Trophoblast cell (in vitro differentiated cells and primary cell): ENCODE data around the gene C10orf67.

Experiments used
- DNase-seq, 2 donors: peaks; one replicate each; pipeline ENCODE4 v3.0.0-alpha.2; 2016
- H2AFZ ChIP-seq: 2 replicates; pipeline ENCODE4 v1.6.1; 2013; ENCODE audit warnings: low read length, moderate library complexity, mild to moderate bottlenecking; ENCODE audit not compliant: insufficient read depth, poor library complexity
- H2AK5ac ChIP-seq: 2 replicates; pipeline ENCODE4 v1.6.1; 2013; ENCODE audit warnings: mild to moderate bottlenecking, low read length
- H2BK120ac ChIP-seq: 2 replicates; pipeline ENCODE4 v1.6.1; 2013; ENCODE audit warnings: low read length, mild to moderate bottlenecking, moderate library complexity; ENCODE audit not compliant: insufficient read depth, poor library complexity
- H2BK12ac ChIP-seq: 2 replicates; pipeline ENCODE4 v1.6.1; 2013; ENCODE audit warnings: mild to moderate bottlenecking, low read length, moderate library complexity
- H2BK5ac ChIP-seq: 2 replicates; pipeline ENCODE4 v1.6.1; 2013; ENCODE audit warnings: low read length, low read depth, moderate library complexity, mild to moderate bottlenecking; ENCODE audit not compliant: poor library complexity
- H3K14ac ChIP-seq: 2 replicates; pipeline ENCODE4 v1.6.1; 2013; ENCODE audit warnings: mild to moderate bottlenecking, low read length
- H3K18ac ChIP-seq: 2 replicates; pipeline ENCODE4 v1.6.1; 2013; ENCODE audit warnings: mild to moderate bottlenecking, low read length
- H3K23ac ChIP-seq: 2 replicates; pipeline ENCODE4 v1.6.1; 2013; ENCODE audit warnings: low read length
- H3K27ac ChIP-seq: 2 replicates; pipeline ENCODE4 v1.5.1; 2013; ENCODE audit warnings: low read depth, mild to moderate bottlenecking, inconsistent platforms, low read length, moderate library complexity
- H3K27me3 ChIP-seq: 2 replicates; pipeline ENCODE4 v1.6.1; 2013; ENCODE audit warnings: inconsistent platforms, mild to moderate bottlenecking, low read length, moderate library complexity; ENCODE audit not compliant: insufficient read depth
- H3K36me3 ChIP-seq, 2 experiments: 1 replicate in 1 of 2; 2 replicates in 1 of 2; pipeline ENCODE4 v1.6.1; 2013; ENCODE audit warnings: low read length in 2 of 2, mild to moderate bottlenecking in 2 of 2, moderate library complexity in 1 of 2; ENCODE audit not compliant: insufficient read depth in 2 of 2, control insufficient read depth in 1 of 2
- H3K4ac ChIP-seq: 2 replicates; pipeline ENCODE4 v1.6.1; 2013; ENCODE audit warnings: low read depth, mild to moderate bottlenecking, low read length, moderate library complexity
- H3K4me1 ChIP-seq, 2 experiments: 1 replicate in 1 of 2; 2 replicates in 1 of 2; pipeline ENCODE4 v1.6.1; 2013; ENCODE audit warnings: low read length in 2 of 2, mild to moderate bottlenecking in 2 of 2, moderate library complexity in 1 of 2; ENCODE audit not compliant: insufficient read depth in 2 of 2, control insufficient read depth in 1 of 2
- H3K4me2 ChIP-seq: 2 replicates; pipeline ENCODE4 v1.6.1; 2013; ENCODE audit warnings: inconsistent platforms, mild to moderate bottlenecking, low read length, moderate library complexity
- H3K4me3 ChIP-seq: 2 replicates; pipeline ENCODE4 v1.5.1; 2013; ENCODE audit warnings: mild to moderate bottlenecking, low read depth, low read length, inconsistent platforms
- H3K79me1 ChIP-seq: one replicate; pipeline ENCODE4 v1.6.1; 2013; ENCODE audit warnings: low read length
- H3K79me2 ChIP-seq: 2 replicates; pipeline ENCODE4 v1.6.1; 2013; ENCODE audit warnings: low read length, mild to moderate bottlenecking; ENCODE audit not compliant: control insufficient read depth, insufficient read depth, poor library complexity
- H3K9ac ChIP-seq: 2 replicates; pipeline ENCODE4 v1.6.1; 2013; ENCODE audit warnings: mild to moderate bottlenecking, low read length
- H3K9me3 ChIP-seq: 2 replicates; pipeline ENCODE4 v1.6.1; 2013; ENCODE audit warnings: low read depth, mild to moderate bottlenecking, control low read depth, inconsistent platforms, low read length; ENCODE audit not compliant: insufficient read depth
- H4K12ac ChIP-seq: 2 replicates; pipeline ENCODE4 v1.6.1; 2013; ENCODE audit warnings: low read depth, mild to moderate bottlenecking, low read length, moderate library complexity
- H4K8ac ChIP-seq: 2 replicates; pipeline ENCODE4 v1.6.1; 2013; ENCODE audit warnings: low read depth, mild to moderate bottlenecking, low read length, moderate library complexity
- H4K91ac ChIP-seq: one replicate; pipeline ENCODE4 v1.6.1; 2013; ENCODE audit warnings: low read depth, mild to moderate bottlenecking, low read length, moderate library complexity
- WGBS: extraction: QIAGEN DNeasy Blood & Tissue Kit; methylation state at CpG from one replicate; pipeline ENCODE4 v1.1.7; 2013; ENCODE audit warnings: missing lambda C conversion rate; ENCODE audit not compliant: insufficient read length, insufficient coverage; ENCODE audit errors: extremely low coverage; 5-methylcytosine and 5-hydroxymethylcytosine counted together

C10orf67 gene

GRCh38 chr10:23195846-23196600 is 148.6 kb downstream of the C10orf67 start:
- peaks cover 2 to 12% of the 10 kb centered on the region in 2 experiments for H3K4me1 ChIP-seq
- WGBS, result no CpG with 5 or more reads among the region's 13 CpGs

GRCh38 chr10:23194966-23195845 is 149.4 kb downstream of the C10orf67 start:
- Histone ChIP-seq H3K9ac (no peak overlapping the region), H2BK5ac (no peak overlapping the region), H3K4ac (no peak overlapping the region), H3K14ac (no peak overlapping the region), H3K27ac (no peak overlapping the region), H4K12ac (no peak overlapping the region), H3K79me2 (no peaks in the 10 kb centered on the region), H3K79me1 (no peaks in the 10 kb centered on the region), H2AFZ (no peak overlapping the region), H3K4me3 (no peak overlapping the region), H3K27me3 (peaks cover 91% of the 10 kb centered on the region), H3K23ac (no peak overlapping the region), H4K8ac (no peak overlapping the region), H3K4me2 (no peak overlapping the region), H4K91ac (no peak overlapping the region), H2AK5ac (no peak overlapping the region), H3K18ac (no peak overlapping the region), H2BK12ac (no peak overlapping the region), H3K4me1 (peaks cover 2 to 12% of the 10 kb centered on the region in 2 experiments), H3K36me3 (no peaks in the 10 kb centered on the region), H3K9me3 (peaks cover 9% of the 10 kb centered on the region), H2BK120ac (no peak overlapping the region)
- WGBS, result no CpG with 5 or more reads among the region's 70 CpGs
- no peak for DNase-seq

More at GRCh38 chr10:23195846-23196600, 148.6 kb downstream of the C10orf67 start:
- Histone ChIP-seq H4K12ac (no peak overlapping the region), H3K23ac (no peak overlapping the region), H3K18ac (no peak overlapping the region), H3K27me3 (peaks cover 91% of the 10 kb centered on the region), H4K8ac (no peak overlapping the region), H3K4me2 (no peak overlapping the region), H2AK5ac (no peak overlapping the region), H2BK12ac (no peak overlapping the region), H2BK5ac (no peak overlapping the region), H3K79me1 (no peaks in the 10 kb centered on the region), H3K4ac (no peak overlapping the region), H3K9me3 (peaks cover 9% of the 10 kb centered on the region), H2BK120ac (no peak overlapping the region), H3K27ac (no peak overlapping the region), H3K79me2 (no peaks in the 10 kb centered on the region), H3K14ac (no peak overlapping the region), H3K4me3 (no peak overlapping the region), H2AFZ (no peak overlapping the region), H4K91ac (no peak overlapping the region), H3K36me3 (no peaks in the 10 kb centered on the region), H3K9ac (no peak overlapping the region)
- no peak for DNase-seq

DNA sequence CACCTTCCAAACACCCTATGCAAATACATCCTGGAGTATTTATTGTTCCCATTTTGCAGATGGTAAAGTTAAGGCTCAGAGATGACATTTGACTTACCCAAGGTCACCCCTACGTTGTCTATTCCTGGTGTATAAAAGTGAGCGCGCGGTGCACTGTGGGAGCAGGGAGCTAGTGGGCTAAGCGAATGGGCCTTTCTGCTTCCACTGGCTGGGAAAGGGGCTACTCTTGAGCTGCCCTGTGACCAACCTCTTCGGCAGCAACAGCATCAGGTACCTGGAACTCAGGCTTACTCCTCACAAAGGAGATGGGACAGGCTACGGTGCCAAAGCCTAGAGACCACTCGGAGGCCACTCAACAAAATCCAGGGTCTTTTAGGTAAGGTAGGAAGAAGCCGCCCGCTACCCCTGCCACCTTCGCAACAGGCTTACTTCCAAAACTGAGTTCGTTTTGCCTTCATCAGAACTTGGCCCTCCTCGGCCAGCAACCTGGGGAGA is 150.1 kb downstream of the C10orf67 start:
- no peak overlapping the region for H3K9ac ChIP-seq

GRCh38 chr10:23193435-23194074 is 151.0 kb downstream of the C10orf67 start:
- Histone ChIP-seq H3K9me3 (peaks cover 10% of the 10 kb centered on the region), H3K4me1 (peaks cover 2 to 10% of the 10 kb centered on the region in 2 experiments), H4K8ac (no peak overlapping the region), H3K4ac (no peak overlapping the region), H3K23ac (no peak overlapping the region), H3K14ac (no peak overlapping the region), H2BK120ac (no peak overlapping the region), H3K79me2 (no peaks in the 10 kb centered on the region), H3K27ac (no peak overlapping the region), H2BK5ac (no peak overlapping the region), H2AFZ (no peak overlapping the region), H3K79me1 (no peaks in the 10 kb centered on the region), H3K4me3 (no peak overlapping the region), H2AK5ac (no peak overlapping the region), H3K27me3 (peaks cover 88% of the 10 kb centered on the region), H4K12ac (no peak overlapping the region), H3K36me3 (no peaks in the 10 kb centered on the region), H3K4me2 (no peak overlapping the region), H3K9ac (no peak overlapping the region), H2BK12ac (no peak overlapping the region), H4K91ac (no peak overlapping the region), H3K18ac (no peak overlapping the region)
- no peak for DNase-seq
- WGBS, result no CpG with 5 or more reads among the region's 19 CpGs

More for the DNA sequence above, 150.1 kb downstream of the C10orf67 start:
- no CpG with 5 or more reads among the region's 13 CpGs for WGBS
- Histone ChIP-seq H3K23ac (no peak overlapping the region), H3K9me3 (peaks cover 9% of the 10 kb centered on the region), H4K91ac (no peak overlapping the region), H2BK5ac (no peak overlapping the region), H3K18ac (no peak overlapping the region), H3K27ac (no peak overlapping the region), H3K4ac (no peak overlapping the region), H3K14ac (no peak overlapping the region), H2AK5ac (no peak overlapping the region), H3K79me1 (no peaks in the 10 kb centered on the region), H3K4me1 (peaks cover 2 to 12% of the 10 kb centered on the region in 2 experiments), H2BK120ac (no peak overlapping the region), H2AFZ (no peak overlapping the region), H3K4me3 (no peak overlapping the region), H3K4me2 (no peak overlapping the region), H3K27me3 (peaks cover 88% of the 10 kb centered on the region), H4K8ac (no peak overlapping the region), H4K12ac (no peak overlapping the region), H3K36me3 (no peaks in the 10 kb centered on the region), H2BK12ac (no peak overlapping the region), H3K79me2 (no peaks in the 10 kb centered on the region)
- no peak for DNase-seq
